Progenitor cell of endocrine pancreas (in vitro differentiated cells): ENCODE results near the gene CCDC149. TPM values are rescaled to one million over a fixed set of nuclear protein-coding genes. Genes with fewer than 3 reads are reported as not detected.

Experiments
- DNase-seq: peaks from one replicate; pipeline ENCODE4 v3.0.0; 2021; ENCODE audit warnings: low spot score; ENCODE audit not compliant: unreplicated experiment
- H3K27ac Mint-ChIP-seq: 2 replicates; pipeline ENCODE4 v1.8.0; 2021; ENCODE audit warnings: mild to moderate bottlenecking, moderate library complexity, mixed read lengths
- H3K27me3 Mint-ChIP-seq: 2 replicates; pipeline ENCODE4 v1.8.0; 2021; ENCODE audit warnings: mixed read lengths
- H3K36me3 Mint-ChIP-seq: 2 replicates; pipeline ENCODE4 v1.8.0; 2022; ENCODE audit warnings: mixed read lengths; ENCODE audit not compliant: insufficient read depth
- H3K4me1 Mint-ChIP-seq: 2 replicates; pipeline ENCODE4 v1.8.0; 2021; ENCODE audit warnings: low read depth, mixed read lengths
- H3K4me3 Mint-ChIP-seq: 2 replicates; pipeline ENCODE4 v1.8.0; 2021; ENCODE audit warnings: low read depth, mild to moderate bottlenecking, moderate library complexity, mixed read lengths
- H3K9me3 Mint-ChIP-seq: 2 replicates; pipeline ENCODE4 v1.8.0; 2021; ENCODE audit warnings: low read depth, mixed read lengths
- CTCF ChIP-seq: fragments of 200-600 bp; sonication (generic); IDR thresholded peaks from one replicate; pipeline ENCODE4 v1.5.0; 2021; ENCODE audit warnings: antibody characterized with exemption, mild to moderate bottlenecking; ENCODE audit not compliant: unreplicated experiment
- total RNA-seq: library from RNA; stranded (reverse); gene quantifications from 2 replicates; pipeline ENCODE4 v1.2.1, GENCODE V29; 2021

The CCDC149 gene
- total RNA-seq, 1 donor from 2014 or later: 13.2 TPM

- H3K4me3 Mint-ChIP-seq: no peak overlapping the region
- TF ChIP-seq CTCF: no peak
- H3K9me3 Mint-ChIP-seq: peaks cover 31% of the 10 kb centered on the region
- no peaks in the 10 kb centered on the region for H3K27me3 Mint-ChIP-seq
- peaks cover 30% of the 10 kb centered on the region for H3K36me3 Mint-ChIP-seq
- no peak overlapping the region for H3K27ac Mint-ChIP-seq
- H3K4me1 Mint-ChIP-seq: no peaks in the 10 kb centered on the region
- no peak for DNase-seq
Observed at GRCh38 chr4:24865401-24865800, 47.4 kb downstream of the CCDC149 start.

- no peak overlapping the region for H3K4me3 Mint-ChIP-seq
- H3K9me3 Mint-ChIP-seq: peaks cover 40% of the 10 kb centered on the region
- no peak for TF ChIP-seq CTCF
Observed at GRCh38 chr4:24863799-24864198, 49.0 kb downstream of the CCDC149 start.

GRCh38 chr4:24862073-24862751 lies 50.6 kb downstream of the CCDC149 start:
- no peak overlapping the region for H3K4me3 Mint-ChIP-seq
- H3K36me3 Mint-ChIP-seq: peaks cover 39% of the 10 kb centered on the region
- no peaks in the 10 kb centered on the region for H3K27me3 Mint-ChIP-seq
- TF ChIP-seq CTCF: no peak
- no peak for DNase-seq
- peaks cover 40% of the 10 kb centered on the region for H3K9me3 Mint-ChIP-seq
- no peak overlapping the region for H3K27ac Mint-ChIP-seq
- peaks cover 5% of the 10 kb centered on the region for H3K4me1 Mint-ChIP-seq

More at GRCh38 chr4:24863799-24864198, 49.0 kb downstream of the CCDC149 start:
- Mint-ChIP-seq H3K27ac (no peak overlapping the region), H3K27me3 (no peaks in the 10 kb centered on the region), H3K4me1 (no peaks in the 10 kb centered on the region), H3K36me3 (peaks cover 39% of the 10 kb centered on the region)
- DNase-seq: no peak

GRCh38 chr4:24858550-24858949 lies 54.3 kb downstream of the CCDC149 start:
- Mint-ChIP-seq H3K9me3 (peaks cover 26% of the 10 kb centered on the region), H3K4me3 (no peak overlapping the region), H3K4me1 (peaks cover 6% of the 10 kb centered on the region), H3K27ac (no peak overlapping the region), H3K27me3 (no peaks in the 10 kb centered on the region), H3K36me3 (peaks cover 25% of the 10 kb centered on the region)
- no peak for DNase-seq
- no peak for TF ChIP-seq CTCF

- no peak for TF ChIP-seq CTCF
- Mint-ChIP-seq H3K27me3 (no peaks in the 10 kb centered on the region), H3K4me3 (no peak overlapping the region), H3K36me3 (peaks cover 24% of the 10 kb centered on the region), H3K9me3 (peaks cover 23% of the 10 kb centered on the region), H3K27ac (no peak overlapping the region), H3K4me1 (peaks cover 6% of the 10 kb centered on the region)
- no peak for DNase-seq
Observed at GRCh38 chr4:24858026-24858425, 54.8 kb downstream of the CCDC149 start.
